Measurements from ENCODE around the gene PLXNA2.

The PLXNA2 gene

DNA sequence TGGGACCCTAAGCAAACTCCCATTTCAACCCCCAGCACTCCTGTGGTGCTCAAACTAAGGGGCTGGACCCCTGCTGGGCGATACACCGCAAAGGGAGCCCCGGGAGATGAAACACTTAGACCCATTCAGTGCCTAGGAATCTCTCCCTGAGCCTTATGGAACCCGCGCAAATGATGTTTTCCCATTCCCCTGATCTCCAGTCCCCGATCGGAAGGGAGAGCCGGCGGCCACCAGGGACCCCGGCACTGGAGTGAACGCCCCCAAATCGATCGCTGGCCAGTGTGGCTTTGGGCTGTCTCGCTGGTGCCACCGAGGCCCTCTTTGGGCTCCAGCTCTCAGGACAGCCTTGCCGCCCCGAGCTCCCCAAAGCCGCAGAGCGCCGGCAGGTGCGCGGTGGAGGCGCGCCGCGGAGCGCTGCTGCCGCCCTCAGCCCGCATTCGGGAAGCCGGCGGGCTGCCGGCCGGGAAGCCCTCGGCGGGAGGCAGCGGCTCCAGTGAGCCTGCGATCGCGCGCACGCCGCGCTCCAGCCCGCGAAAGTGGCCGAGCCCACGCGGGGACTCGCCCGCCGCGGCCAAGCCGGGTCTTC, 1.1 kb downstream of the PLXNA2 start:
- no peak for FAIRE-seq

DNA sequence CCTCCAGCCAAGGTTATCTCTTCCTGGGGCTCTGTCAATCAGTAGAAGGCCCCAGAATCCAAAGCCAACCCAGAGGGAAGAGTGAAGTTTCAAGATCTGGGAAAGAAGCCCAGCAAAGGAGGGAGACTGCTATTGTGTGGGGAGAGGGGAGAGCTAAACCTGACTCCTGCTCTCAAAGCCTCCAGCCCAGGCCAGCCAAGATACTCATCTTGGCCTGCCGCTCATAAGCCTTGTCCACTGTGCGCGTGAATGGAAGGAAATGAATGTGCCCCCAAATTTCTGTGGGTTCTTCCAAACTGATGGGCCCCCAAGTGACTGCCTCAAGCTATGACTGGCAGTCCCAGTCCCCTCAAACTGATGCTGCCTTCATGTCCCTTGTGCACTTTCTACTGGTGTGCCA, 2.0 kb downstream of the PLXNA2 start:
- DNase-seq (ENCODE audit: insufficient read length, low spot score) (no peak), FAIRE-seq (no peak)

More for the DNA sequence above, 1.1 kb downstream of the PLXNA2 start:
- DNase-seq (ENCODE audit: insufficient read length, low spot score), result no peak

DNA sequence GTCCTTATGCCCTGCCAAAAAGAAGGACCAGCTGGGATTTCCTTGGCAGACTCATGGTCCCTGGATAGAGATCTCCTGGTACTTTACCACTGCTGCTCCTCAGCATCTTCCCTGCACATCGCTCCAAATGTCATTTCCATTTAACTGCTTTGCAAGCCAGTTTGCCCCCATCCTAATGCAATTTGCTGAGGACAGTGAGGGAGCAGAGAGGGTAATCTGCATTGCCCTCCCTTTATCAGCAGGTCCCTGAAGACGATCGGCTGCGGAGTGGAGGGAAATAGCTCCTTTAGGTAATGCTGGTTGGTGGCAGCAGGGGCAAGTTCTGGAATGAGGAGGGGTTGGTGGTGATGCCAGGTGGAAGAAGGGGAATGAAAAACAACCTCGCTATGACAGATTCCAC, 2.7 kb downstream of the PLXNA2 start:
- FAIRE-seq, result no peak
- DNase-seq (ENCODE audit: insufficient read length, low spot score), result no peak

DNA sequence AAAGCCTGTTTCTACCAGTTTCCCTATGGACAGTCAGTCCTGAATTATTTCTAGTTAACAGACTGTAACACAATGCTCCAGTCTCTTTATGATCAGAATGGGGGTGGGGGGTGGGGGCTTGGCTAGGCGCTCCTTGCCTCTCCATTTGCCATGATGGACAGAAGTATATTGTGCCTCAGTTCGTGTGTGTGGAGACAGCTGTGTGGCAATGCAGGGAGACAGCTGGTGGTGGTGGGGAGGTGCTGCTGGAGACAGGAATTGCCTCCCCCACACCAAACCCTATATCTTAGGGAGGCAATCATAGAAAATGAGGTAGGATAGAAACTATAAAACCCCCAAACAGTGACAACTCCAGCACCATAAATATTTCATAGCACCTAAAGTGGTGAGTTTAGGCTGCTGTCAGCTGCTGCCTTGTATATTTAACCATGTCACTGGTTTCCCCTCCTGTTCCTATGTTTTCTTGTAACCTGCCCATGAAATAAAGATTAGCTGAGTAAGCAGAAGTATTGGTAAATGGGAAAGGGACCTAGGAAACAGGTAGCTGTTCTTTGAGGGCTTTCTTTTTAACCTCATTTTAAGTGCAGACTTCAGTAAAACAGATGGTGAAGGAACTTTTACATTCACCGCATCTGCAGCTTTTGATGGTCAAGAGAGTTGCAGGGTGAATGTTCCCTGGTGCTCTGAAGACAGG, 3.4 kb downstream of the PLXNA2 start:
- DNase-seq (ENCODE audit: insufficient read length, low spot score), result no peak
- no peak for FAIRE-seq

DNA sequence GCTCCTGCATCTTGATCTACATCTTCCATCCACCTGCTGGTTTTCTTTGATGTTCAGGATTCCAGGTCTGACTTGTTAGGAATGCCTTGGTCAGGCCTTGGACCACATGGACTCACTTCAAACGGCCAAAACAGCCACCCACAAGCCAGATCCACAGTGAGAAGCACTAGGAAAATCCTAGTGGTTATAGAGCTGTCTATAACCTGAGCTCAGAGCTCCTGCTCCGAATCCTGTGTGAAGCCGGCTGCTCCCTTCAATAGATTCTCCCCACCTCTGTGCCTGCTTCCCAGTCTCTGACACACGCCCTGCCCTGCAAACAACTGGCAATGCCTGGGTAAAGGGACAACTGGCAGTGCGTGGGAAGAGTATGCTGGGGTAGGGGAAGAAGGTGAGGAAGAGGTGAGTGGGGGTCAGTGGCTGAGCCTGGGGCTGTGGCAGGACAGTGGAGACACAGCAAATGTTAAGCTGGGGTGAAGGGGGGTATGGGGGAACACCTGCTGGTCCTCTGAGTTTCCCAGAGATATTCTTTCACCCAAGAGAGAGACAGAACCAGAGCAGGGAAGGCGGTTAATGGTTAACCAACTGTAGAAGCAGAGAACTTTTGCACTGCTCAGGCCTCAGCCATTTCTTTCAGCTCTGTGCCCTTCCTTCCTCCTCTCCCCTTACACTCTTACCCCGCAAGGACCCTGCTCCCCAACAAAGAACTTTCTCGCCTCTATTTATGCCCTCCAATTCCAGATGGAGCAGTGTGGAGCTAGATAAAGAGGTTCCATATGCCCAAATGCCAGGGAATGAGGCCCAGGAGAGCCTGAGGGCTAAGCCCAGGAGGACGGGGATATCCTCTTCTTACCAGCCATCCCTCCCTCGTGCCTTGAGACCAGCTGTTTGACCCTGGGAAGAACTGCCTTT, 4.5 kb downstream of the PLXNA2 start:
- DNase-seq (ENCODE audit: insufficient read length, low spot score) (no peak), FAIRE-seq (no peak)

DNA sequence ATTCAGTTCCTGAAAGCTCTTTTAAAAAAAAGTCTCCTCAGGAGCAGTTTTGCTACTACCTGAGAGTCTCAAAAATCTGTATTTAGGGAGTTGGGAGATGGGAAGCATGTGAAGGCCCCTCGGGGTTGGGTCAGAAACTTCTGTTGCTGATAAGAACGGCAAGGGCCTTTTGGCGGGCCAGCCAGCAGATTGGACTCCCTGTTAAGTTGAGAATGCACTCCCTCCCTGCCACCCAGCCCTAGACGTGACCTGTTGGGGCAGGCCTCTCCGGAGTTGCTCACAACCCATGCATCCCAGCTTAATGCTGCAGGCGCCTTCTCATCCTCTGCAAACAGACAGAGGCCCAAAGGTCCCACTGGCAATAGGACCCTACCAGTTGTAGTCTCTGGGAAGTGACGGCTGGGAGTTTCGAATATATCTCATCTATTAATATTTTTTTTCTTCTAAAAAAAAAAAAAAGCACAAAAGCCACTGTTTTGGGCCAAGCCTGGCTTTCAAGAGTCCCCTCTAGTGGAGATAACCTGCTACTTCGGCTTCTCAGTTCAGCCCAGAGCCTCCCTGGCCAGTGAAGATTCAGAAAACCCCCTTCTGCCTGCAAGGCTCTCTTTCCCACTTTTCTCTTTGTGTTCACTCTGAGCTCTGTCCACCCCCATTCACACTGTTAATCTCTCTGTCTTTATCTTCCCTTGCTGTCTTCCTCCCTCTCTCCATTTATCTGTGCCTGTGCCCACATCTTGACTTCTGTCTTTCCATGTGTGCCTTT, 5.3 kb downstream of the PLXNA2 start:
- DNase-seq (ENCODE audit: insufficient read length, low spot score) (peak; percentile 66), FAIRE-seq (no peak)

DNA sequence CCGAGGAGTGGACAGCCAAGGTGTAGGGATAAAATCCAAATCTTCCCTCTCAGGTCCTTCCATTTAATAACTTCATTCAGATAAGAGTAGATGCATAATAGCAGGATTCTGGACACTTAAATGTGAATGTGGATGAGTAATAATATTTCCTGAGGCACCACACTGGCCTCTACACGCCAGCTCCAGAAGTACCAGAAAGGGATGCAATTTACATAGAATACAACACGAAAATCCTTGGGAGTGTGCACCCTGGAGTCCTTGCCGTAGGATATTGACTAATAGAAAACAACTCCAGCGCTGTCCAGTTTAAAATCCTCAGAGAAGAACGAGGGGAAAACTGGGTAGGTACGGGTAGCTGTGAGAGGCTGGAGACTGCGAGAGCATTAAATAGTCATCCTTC, 6.9 kb downstream of the PLXNA2 start:
- FAIRE-seq (no peak), DNase-seq (ENCODE audit: insufficient read length, low spot score) (no peak)

DNA sequence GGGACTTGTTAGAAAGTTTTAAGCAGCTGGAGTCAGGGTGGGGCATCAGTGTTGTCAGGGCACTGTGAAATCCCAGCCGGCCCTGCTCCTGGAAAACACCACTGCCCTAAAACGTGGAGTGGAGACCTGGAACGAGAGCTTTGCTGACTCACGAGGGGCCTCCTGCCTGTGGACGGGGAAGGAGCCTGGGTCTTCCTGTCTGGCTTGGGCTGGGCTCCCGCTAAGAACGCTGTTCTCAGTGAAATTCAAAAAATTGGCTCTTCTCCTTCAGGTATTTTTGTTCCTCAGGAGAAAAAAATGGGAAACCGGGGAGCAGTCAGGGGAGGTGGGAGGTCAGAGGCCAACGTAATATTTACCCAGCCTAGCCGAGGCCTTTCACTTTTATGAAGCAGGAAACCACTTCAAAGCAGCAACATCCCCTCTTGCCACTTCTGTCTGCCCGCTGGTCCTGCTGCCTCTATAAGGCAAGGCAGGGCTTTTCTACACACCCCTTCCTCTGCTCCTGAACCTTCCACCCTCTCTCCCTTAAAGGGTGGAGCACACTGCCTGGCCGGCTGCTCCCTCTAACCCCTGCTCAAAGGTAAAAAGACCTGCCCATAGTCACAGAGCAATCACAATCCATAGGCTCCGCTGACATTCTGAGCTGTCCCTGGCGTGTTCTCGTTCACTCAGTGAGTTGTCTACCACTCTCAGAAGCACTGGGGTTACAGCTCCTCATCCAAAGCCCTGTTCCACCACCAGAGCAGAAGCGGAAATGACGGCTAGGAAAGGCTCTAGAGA, 8.0 kb downstream of the PLXNA2 start:
- no peak for FAIRE-seq
- no peak for DNase-seq (ENCODE audit: insufficient read length, low spot score)

DNA sequence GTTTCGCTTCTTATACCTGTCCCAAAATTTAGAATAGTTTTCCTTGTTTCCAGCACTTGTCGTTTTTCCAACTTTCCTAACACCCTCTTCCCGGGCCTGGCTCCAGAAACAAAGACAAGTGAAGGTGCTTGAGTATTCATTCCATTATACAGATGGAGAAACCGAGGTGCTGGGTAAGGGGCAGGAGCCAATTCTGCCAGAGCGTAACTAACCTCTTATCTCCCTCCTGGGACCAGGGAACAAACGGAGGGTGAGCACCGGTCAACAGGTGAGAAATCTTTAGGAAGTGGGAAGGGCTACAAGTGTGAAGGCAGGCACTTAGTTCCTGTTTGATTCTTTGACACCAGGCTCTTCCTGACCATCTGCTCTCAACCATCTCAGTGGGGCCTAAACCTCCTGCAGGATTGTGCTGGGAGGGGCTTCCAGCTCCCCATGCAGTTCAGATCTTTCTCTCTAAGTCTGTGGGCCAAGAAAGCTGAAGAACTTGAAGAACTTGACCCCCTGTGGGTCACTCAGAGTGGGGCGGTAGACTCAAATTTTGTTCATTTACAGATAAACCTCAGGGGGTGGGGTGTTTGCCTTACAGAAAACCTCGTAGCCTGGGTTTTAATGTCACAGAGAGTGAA, 8.7 kb downstream of the PLXNA2 start:
- FAIRE-seq (no peak), DNase-seq (ENCODE audit: insufficient read length, low spot score) (no peak)

DNA sequence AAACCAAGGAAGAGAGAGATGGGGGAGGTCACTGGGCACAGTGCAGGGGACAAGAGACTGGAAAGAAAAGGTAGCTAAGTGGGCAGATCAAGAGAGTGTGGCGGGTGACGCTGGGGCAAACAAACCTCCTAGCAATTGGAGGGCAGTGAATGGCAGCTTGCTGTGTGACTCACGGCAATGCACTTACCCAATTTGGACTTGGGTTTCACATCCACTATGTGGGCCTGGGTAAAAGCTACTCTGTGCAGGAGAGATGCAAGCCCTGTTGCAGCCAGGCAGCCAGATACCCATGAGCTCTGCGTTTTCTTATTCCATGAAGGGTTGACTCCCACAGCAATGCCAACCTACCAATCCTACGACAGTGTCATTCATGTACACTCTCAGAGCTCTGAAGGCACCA, 9.5 kb downstream of the PLXNA2 start:
- FAIRE-seq (peak; percentile 4), DNase-seq (ENCODE audit: insufficient read length, low spot score) (no peak)

DNA sequence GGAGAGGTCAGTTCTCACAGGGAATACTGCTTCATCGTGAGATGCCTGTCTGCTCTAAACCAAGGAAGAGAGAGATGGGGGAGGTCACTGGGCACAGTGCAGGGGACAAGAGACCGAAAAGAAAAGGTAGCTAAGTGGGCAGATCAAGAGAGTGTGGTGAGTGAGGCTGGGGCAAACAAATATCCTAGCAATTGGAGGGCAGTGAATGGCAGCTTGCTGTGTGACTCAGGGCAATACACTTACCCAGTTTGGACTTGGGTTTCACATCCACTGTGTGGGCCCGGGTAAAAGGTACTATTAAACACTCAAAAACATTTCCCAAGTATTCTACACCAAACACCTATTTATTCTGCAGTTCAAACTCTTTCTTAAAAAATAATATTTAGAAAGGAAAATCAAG, 10.2 kb downstream of the PLXNA2 start:
- FAIRE-seq, result no peak
- no peak for DNase-seq (ENCODE audit: insufficient read length, low spot score)

DNA sequence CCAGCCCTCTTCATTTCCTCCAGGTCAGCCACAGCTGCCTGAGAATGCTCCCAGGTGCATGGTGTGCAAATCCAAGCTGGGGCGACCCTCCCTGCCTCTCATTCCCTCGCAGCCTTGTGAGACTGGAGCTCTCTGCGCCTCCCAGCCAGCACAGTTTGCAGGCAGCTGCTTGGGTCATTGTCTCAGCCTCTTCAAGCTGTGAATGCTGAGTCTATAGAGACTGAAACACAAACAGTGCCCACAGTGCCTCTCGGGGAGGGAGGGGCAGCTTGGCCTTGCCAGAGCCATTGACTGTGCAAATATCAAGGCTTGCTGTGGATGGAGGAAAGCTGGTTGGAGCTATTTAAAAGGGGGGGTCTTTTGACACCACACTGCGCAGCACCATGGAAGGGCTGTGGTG, 10.6 kb downstream of the PLXNA2 start:
- FAIRE-seq (no peak), DNase-seq (ENCODE audit: insufficient read length, low spot score) (no peak)

DNA sequence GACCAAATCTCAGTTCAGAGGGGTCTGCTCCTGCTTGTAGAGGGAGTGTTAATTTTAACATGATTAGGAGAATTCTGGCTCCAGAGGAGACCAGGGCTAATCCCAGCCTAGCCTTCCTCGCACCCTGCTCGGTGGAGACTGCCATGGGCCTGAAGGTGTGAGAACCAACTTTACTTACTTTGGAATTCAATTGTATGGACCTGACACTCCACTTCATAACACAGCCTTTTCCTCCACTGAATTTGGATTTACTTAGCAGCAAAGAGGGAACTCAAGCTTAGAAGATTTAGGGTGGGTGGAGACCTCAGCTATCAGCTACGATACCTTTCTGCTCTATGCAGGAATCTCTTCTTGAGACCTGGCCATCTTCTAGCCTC, 11.5 kb downstream of the PLXNA2 start:
- FAIRE-seq (no peak), DNase-seq (ENCODE audit: insufficient read length, low spot score) (no peak)

DNA sequence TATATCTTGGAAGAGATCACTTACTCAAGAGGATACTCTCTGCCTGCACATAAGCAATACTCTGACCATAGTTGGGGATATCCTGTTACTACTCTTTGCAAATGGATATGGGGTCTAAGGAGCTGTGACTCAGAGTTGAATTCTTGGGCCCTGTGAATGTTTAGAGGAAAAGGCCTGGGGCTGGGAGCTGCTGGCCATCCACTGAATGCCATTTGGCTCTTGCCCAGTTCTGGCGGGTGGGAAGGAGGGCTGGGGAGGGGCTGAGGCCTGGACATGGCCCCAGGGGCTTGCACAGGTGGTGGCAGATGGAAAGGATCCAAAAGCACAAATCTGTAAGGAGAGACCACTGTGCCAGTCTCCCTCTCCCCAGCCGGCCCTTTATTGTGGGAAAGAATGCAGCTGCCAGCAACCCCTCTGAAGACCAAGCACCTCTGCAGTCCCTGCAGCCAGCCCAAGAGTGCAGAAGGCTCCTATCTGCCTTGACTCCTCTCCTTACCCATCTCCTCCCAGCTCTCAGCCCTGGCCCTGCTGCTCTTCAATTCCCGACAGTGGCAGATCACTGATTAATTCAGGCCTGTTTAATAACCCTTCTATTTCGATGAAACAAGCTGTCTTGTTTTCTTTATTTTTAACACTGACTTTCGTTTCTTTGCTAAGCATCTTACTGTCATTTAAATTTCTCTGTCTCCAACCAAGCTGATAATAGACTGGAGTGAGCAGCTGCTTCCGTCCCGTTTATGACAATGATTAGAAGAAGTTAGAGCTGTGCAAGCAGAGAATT, 12.1 kb downstream of the PLXNA2 start:
- peak; percentile 85 for DNase-seq (ENCODE audit: insufficient read length, low spot score)
- FAIRE-seq, result peak; percentile 42

DNA sequence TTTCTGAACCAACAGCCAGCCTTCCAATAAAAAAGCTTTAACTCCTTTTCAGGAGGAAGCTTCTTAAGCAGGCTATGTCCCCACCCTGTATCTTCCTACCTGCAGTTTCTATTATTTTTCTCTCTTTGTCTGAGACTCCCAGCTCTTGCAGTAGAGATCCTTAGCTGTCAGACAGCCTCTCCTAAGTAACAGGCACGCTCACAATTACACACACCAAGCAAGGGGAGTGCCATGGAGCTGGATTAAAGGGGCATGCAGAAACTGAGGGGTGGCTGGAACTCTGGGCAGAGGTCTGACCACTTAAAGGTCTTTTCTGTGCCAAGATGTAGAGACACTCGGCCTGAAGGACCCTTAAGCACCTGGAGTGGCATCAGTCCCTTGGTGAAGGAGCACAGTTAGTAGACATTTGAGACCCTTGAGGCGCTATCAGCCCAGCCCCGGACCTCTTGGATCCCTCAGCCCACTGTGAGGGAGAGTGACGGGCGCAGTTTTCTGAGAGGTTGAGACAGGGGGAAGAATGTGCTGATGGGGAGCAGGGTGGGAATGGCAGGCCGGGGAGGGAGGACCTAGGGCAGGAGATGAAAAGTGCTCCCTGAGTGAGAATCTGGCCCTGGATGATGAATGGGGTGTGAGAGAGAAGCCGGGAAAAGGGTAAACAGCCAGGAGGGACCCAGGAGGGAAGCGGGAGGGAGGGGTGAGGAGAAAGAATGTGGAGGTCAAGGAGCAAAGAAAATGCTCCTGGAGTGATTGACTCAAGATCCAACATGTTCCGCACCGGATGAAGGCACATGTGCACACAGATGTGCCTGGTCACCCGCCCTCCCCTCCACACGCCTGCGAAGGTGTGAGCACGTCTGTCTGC, 13.3 kb downstream of the PLXNA2 start:
- DNase-seq (ENCODE audit: insufficient read length, low spot score), result no peak
- FAIRE-seq, result no peak

DNA sequence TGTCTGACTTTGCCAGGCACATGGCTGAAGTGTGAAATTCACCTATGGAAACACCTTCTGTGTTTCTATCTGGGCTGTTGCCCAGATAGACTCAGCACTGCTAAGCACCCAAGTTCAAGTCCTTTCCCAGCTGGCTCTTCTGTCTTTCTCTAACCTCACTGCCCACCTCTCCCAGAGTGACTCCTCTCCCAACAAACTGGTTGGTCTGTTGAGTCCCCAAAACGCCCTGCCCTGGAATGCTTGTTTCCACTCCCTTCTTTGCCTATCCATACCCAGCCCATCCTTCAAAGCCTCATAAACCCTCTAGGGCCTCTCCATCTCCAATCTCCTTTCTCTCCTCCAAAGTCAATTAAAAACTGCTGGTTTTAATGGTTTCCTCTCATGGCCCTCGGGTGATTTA, 15.6 kb downstream of the PLXNA2 start:
- FAIRE-seq (no peak), DNase-seq (ENCODE audit: insufficient read length, low spot score) (no peak)

DNA sequence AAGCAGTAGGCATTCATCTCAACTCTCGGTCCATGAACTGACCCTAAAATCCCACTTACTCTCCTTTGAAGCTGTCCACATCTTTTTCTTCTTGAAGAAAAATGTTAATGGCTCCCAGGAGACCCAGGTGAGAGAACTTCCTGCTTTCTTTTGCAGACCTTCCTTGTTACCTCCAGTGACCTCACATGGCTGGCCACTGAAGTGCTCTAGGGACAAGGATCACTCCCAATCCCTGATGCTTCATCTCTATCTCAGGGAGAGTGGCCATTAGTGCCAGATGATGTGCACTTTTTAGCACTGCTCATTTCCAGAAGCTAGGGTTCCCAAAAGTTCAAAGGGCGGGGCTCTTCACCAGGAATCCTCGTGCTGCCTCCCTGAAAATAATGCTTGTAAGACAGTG, 16.2 kb downstream of the PLXNA2 start:
- no peak for DNase-seq (ENCODE audit: insufficient read length, low spot score)
- no peak for FAIRE-seq

DNA sequence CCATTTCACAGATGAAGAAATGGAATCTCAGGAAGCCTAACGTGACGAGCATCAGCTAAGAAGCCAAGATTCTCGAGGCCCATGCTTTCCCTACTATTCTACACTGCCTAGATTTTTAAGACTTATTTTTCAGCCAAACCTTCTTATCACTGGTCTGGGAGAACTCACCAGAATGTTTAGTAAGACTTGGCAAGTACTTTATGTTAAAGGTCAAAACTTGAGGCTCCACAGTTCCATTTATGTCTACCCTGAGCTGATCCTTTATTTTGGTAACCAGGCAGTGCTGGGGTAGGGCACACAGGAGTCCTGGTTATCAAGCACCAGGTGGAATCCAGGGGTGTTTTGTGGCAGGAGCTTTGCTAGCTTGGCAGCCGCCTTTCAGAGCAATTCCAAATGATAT, 16.8 kb downstream of the PLXNA2 start:
- no peak for DNase-seq (ENCODE audit: insufficient read length, low spot score)
- no peak for FAIRE-seq
